Measurements from ENCODE around the gene KBTBD8.

DNA sequence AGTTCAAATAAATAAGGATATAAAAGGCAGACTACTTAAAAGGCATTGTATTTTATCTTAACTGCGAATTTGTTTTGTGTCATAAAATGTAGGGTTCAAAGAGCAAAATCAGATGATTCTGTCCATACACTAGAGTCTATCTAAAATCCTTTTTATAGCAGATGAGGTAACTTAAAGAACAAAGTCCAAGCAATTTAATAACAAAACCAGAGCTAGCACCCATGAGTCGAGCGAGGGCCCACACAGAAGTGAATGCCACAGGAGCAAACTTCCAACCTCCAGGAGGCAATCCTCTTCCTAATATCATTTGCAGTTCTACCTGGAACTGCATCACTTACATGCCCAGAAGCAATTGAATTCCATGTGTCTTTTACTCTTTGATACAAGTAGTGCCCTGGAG lies 35.4 kb upstream of the KBTBD8 start:
- TF ChIP-seq, protein P1, sequence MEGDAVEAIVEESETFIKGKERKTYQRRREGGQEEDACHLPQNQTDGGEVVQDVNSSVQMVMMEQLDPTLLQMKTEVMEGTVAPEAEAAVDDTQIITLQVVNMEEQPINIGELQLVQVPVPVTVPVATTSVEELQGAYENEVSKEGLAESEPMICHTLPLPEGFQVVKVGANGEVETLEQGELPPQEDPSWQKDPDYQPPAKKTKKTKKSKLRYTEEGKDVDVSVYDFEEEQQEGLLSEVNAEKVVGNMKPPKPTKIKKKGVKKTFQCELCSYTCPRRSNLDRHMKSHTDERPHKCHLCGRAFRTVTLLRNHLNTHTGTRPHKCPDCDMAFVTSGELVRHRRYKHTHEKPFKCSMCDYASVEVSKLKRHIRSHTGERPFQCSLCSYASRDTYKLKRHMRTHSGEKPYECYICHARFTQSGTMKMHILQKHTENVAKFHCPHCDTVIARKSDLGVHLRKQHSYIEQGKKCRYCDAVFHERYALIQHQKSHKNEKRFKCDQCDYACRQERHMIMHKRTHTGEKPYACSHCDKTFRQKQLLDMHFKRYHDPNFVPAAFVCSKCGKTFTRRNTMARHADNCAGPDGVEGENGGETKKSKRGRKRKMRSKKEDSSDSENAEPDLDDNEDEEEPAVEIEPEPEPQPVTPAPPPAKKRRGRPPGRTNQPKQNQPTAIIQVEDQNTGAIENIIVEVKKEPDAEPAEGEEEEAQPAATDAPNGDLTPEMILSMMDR (IDR thresholded peaks at IDR 0.05; ENCODE audit: control extremely low read depth in 1 of 3, insufficient read depth in 1 of 3, low read depth in 1 of 3, low read length in 3 of 3), result no peak
- TF ChIP-seq, protein P2, sequence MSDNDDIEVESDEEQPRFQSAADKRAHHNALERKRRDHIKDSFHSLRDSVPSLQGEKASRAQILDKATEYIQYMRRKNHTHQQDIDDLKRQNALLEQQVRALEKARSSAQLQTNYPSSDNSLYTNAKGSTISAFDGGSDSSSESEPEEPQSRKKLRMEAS (IDR thresholded peaks at IDR 0.05), result no peak
- TF ChIP-seq POLR2AphosphoS5 (IDR thresholded peaks at IDR 0.05; ENCODE audit: low read depth, low read length) (no peak), EZH2 (IDR thresholded peaks at IDR 0.05; ENCODE audit: low read depth, low read length, severe bottlenecking) (no peak), EP300 (IDR thresholded peaks at IDR 0.05; ENCODE audit: borderline replicate concordance in 1 of 2, low read depth in 2 of 2, low read length in 2 of 2) (no peak)
- TF ChIP-seq, protein P3, sequence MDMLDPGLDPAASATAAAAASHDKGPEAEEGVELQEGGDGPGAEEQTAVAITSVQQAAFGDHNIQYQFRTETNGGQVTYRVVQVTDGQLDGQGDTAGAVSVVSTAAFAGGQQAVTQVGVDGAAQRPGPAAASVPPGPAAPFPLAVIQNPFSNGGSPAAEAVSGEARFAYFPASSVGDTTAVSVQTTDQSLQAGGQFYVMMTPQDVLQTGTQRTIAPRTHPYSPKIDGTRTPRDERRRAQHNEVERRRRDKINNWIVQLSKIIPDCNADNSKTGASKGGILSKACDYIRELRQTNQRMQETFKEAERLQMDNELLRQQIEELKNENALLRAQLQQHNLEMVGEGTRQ (IDR thresholded peaks at IDR 0.05; ENCODE audit: low read length), result no peak
